ENCODE measurements around the gene REPIN1. TPM values are rescaled to one million over a fixed set of nuclear protein-coding genes. Genes with fewer than 3 reads are reported as not detected.

Gene REPIN1
- total and polyA plus RNA-seq, 9 of the 15 experiments (the other 6 are each of a cell fraction or from before 2014, with no cell fraction given), result 8.1 to 283 (median 94.3) TPM

DNA sequence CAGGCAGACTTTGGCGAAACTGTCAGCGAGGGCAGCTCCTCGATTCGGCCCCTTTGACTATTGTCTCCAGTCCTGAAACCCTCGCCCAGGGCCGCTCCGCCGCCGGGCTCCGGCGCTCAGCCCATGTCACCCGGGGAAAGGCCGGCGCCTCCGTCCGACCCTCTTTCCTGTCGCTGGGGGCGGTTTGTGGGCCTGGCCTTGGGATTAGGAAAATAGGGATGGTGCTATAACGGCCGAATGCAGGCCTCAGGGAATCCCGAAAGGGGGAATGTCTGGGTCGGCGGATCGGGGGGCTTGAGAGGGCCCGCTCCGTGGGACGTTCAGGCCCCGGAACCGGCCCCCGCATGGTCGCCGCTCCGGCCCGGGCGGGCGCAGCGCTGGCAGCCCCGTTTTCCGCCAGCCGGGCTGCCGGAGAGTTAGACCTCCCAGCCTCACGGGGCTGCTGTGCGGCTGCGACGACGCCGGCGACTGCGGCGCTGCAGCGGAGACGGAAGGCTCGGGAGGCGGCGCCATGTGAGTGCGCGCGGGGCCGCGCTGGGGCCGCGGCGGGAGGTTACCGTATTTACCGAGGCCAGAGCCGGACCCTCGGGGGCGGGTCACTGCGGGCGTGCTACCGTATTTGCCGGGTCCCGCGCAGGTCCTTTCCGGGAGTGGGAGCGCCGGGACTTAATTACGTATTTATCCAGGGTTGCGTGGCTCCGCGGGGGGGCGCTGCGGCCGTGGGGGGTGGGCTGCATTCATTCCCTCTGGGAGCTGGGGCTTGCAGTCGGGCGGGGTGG, 36.4 kb downstream of the REPIN1 start (continued):
- peak; percentile 28; the same call in 1 of the 2 replicates for TF ChIP-seq MEF2A (IDR thresholded peaks at IDR 0.05; ENCODE audit: control insufficient read depth, low read depth, low read length)
- peak; percentile 67; the same call in 1 of the 2 replicates for TF ChIP-seq GTF2F1 (IDR thresholded peaks at IDR 0.05; ENCODE audit: low read depth, low read length)
- TF ChIP-seq ZNF263 (CRISPR knock-in tag; IDR thresholded peaks at IDR 0.05; ENCODE audit: borderline replicate concordance), result no peak; the same call in 1 of the 2 replicates
- TF ChIP-seq, protein P1, sequence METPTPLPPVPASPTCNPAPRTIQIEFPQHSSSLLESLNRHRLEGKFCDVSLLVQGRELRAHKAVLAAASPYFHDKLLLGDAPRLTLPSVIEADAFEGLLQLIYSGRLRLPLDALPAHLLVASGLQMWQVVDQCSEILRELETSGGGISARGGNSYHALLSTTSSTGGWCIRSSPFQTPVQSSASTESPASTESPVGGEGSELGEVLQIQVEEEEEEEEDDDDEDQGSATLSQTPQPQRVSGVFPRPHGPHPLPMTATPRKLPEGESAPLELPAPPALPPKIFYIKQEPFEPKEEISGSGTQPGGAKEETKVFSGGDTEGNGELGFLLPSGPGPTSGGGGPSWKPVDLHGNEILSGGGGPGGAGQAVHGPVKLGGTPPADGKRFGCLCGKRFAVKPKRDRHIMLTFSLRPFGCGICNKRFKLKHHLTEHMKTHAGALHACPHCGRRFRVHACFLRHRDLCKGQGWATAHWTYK (CRISPR knock-in tag; IDR thresholded peaks at IDR 0.05), result no peak; the same call in 1 of the 2 replicates
- no peak for TF ChIP-seq ZNF311 (CRISPR knock-in tag; IDR thresholded peaks at IDR 0.05)
- no peak for TF ChIP-seq RBM39 (optimal IDR thresholded peaks at IDR 0.05; ENCODE audit: low read depth, low read length)
- peak; percentile 90 to 96 for TF ChIP-seq E2F6 (IDR thresholded peaks at IDR 0.05; ENCODE audit: borderline replicate concordance in 1 of 2, extremely low read depth in 1 of 2, insufficient read depth in 1 of 2, insufficient read length in 1 of 2, low read depth in 1 of 2, low read length in 1 of 2, poor library complexity in 1 of 2, severe bottlenecking in 1 of 2)
- TF ChIP-seq GABPA (tag; conservative IDR thresholded peaks at IDR 0.05; ENCODE audit: low read depth), result peak; percentile 81
- TF ChIP-seq KDM4B (IDR thresholded peaks at IDR 0.05; ENCODE audit: borderline replicate concordance in 2 of 2, low read depth in 1 of 2), result no peak; a peak in 1 of 4 replicates
- TF ChIP-seq KDM2B (CRISPR knock-in tag; IDR thresholded peaks at IDR 0.05), result peak; percentile 85
- TF ChIP-seq LEF1 (IDR thresholded peaks at IDR 0.05), result no peak; the same call in 1 of the 2 replicates
- peak; percentile 91 for TF ChIP-seq GTF2E2 (tag; IDR thresholded peaks at IDR 0.05)
- TF ChIP-seq DMBX1 (CRISPR knock-in tag; IDR thresholded peaks at IDR 0.05; ENCODE audit: borderline replicate concordance), result no peak
- TF ChIP-seq TRIM28 (IDR thresholded peaks at IDR 0.05), result no peak; the same call in 1 of the 2 replicates
- TF ChIP-seq, protein P2, sequence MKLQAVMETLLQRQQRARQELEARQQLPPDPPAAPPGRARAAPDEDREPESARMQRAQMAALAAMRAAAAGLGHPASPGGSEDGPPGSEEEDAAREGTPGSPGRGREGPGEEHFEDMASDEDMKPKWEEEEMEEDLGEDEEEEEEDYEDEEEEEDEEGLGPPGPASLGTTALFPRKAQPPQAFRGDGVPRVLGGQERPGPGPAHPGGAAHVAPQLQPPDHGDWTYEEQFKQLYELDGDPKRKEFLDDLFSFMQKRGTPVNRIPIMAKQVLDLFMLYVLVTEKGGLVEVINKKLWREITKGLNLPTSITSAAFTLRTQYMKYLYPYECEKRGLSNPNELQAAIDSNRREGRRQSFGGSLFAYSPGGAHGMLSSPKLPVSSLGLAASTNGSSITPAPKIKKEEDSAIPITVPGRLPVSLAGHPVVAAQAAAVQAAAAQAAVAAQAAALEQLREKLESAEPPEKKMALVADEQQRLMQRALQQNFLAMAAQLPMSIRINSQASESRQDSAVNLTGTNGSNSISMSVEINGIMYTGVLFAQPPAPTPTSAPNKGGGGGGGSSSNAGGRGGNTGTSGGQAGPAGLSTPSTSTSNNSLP (IDR thresholded peaks at IDR 0.05; ENCODE audit: borderline replicate concordance, low read depth, low read length), result peak; percentile 85
- TF ChIP-seq E2F4 (CRISPR knock-in tag; IDR thresholded peaks at IDR 0.05; ENCODE audit: low read depth), result no peak
- TF ChIP-seq ZNF175 (CRISPR knock-in tag; IDR thresholded peaks at IDR 0.05; ENCODE audit: low read depth), result 0 out of 2 replicates have a peak, but pooled peaks have one; percentile 47
- TF ChIP-seq BACH1 (tag; IDR thresholded peaks at IDR 0.05), result no peak; the same call in 1 of the 2 replicates
- TF ChIP-seq KLF10 (CRISPR knock-in tag; IDR thresholded peaks at IDR 0.05), result peak; percentile 12; the same call in 1 of the 2 replicates

Measured in K562 (cell line).